Upper lobe of left lung (tissue), 4 donors: ENCODE data around the gene CABLES1.

ENCODE experiments used
- CTCF ChIP-seq, 6 experiments: fragments of 450-650 bp in 4 of 6; fragments of 200-600 bp in 2 of 6; sonication (generic) in 2 of 6; IDR thresholded peaks; one replicate each; pipeline ENCODE4 v1.5.1; 2016 to 2019; ENCODE audit warnings: antibody characterized with exemption in 6 of 6
- EP300 ChIP-seq, 4 donors: sonication (generic); formaldehyde crosslinking; IDR thresholded peaks; one replicate each; pipeline ENCODE4 v1.5.1; 2017; ENCODE audit warnings: antibody characterized with exemption in 4 of 4, control low read depth in 2 of 4
- POLR2A ChIP-seq, 4 donors: fragments of 450-650 bp; IDR thresholded peaks; one replicate each; pipeline ENCODE4 v1.5.1; 2016 to 2017; ENCODE audit warnings: antibody characterized with exemption in 4 of 4, mild to moderate bottlenecking in 2 of 4
- POLR2AphosphoS5 ChIP-seq, 2 donors: sonication (generic); formaldehyde crosslinking; IDR thresholded peaks; one replicate each; pipeline ENCODE4 v1.5.1; 2017; ENCODE audit warnings: antibody characterized with exemption in 2 of 2

- TF ChIP-seq POLR2A (IDR thresholded peaks at IDR 0.05) (no peak), CTCF (IDR thresholded peaks at IDR 0.05) (no peak), EP300 (IDR thresholded peaks at IDR 0.05) (no peak), POLR2AphosphoS5 (IDR thresholded peaks at IDR 0.05) (no peak)
Observed at GRCh38 chr18:23093772-23094171, 41.5 kb upstream of the CABLES1 start.
